Urinary bladder (tissue), 4 donors: ENCODE measurements around the gene CNOT11. TPM values are rescaled to one million over a fixed set of nuclear protein-coding genes. Genes with fewer than 3 reads are reported as not detected.
"Not testable (repeated sequence)": the region's sequence is repeated elsewhere in the genome, so short reads cannot be mapped to it uniquely, and the experiment has no call there.

Experiments used
- DNase-seq: peaks from one replicate; pipeline ENCODE4 v3.0.0-alpha.2; 2015; ENCODE audit errors: extremely low spot score
- H3K27ac ChIP-seq: one replicate; pipeline ENCODE4 v1.5.1; 2013; ENCODE audit warnings: low read depth, mild to moderate bottlenecking, moderate library complexity
- H3K36me3 ChIP-seq: one replicate; pipeline ENCODE4 v1.6.1; 2013; ENCODE audit warnings: mild to moderate bottlenecking, moderate library complexity; ENCODE audit not compliant: insufficient read depth
- H3K4me1 ChIP-seq: one replicate; pipeline ENCODE4 v1.6.1; 2013; ENCODE audit warnings: mild to moderate bottlenecking, moderate library complexity; ENCODE audit not compliant: insufficient read depth
- H3K4me3 ChIP-seq: one replicate; pipeline ENCODE4 v1.5.1; 2013; ENCODE audit warnings: low read depth, low read length
- WGBS: extraction: QIAGEN DNeasy Blood & Tissue Kit; methylation state at CpG from one replicate; pipeline ENCODE4 v1.1.7; 2013; 5-methylcytosine and 5-hydroxymethylcytosine counted together
- polyA plus RNA-seq: library from polyadenylated mRNA; stranded (reverse); fragments of 200-250 nt; gene quantifications from one replicate; pipeline ENCODE4 v1.2.3, GENCODE V29; 2013
- total RNA-seq: library from RNA; depleted of rRNA; stranded (reverse); fragments of >200 nt; gene quantifications from one replicate; pipeline ENCODE4 v1.2.3, GENCODE V29; 2014
- donor health status: healthy with polysubstance abuse.
- donor health status: healthy.

CNOT11 gene
- 21.8 TPM for total RNA-seq
- 23.1 TPM for polyA plus RNA-seq

GRCh38 chr2:101252408-101253012 lies at the start of gene CNOT11:
Gene CNOT11, plus strand, starts transcription at chr2:101252886. Its CDS starts 79 bp downstream, at chr2:101252965.
- peak; percentile 97 for DNase-seq
- WGBS: under 1% methylated on average over 63 of the region's 63 CpGs
- H3K36me3 ChIP-seq: no peaks in the 10 kb centered on the region
- H3K4me1 ChIP-seq: peaks cover 4% of the 10 kb centered on the region
- peak within 1 kb of the TSS; percentile 85 for H3K27ac ChIP-seq
- peak within 1 kb of the TSS; percentile 90 for H3K4me3 ChIP-seq

- DNase-seq: no peak
- Histone ChIP-seq H3K4me1 (no peaks in the 10 kb centered on the region), H3K27ac (no peak overlapping the region), H3K36me3 (no peaks in the 10 kb centered on the region), H3K4me3 (no peak overlapping the region)
- 92% methylated on average over 4 of the region's 4 CpGs for WGBS
These were observed 48.1 kb upstream of the CNOT11 start for GRCh38 chr2:101204400-101205115.

- Histone ChIP-seq H3K4me3 (no peak overlapping the region), H3K4me1 (no peaks in the 10 kb centered on the region), H3K36me3 (no peaks in the 10 kb centered on the region), H3K27ac (no peak overlapping the region)
- 50% methylated on average over 15 of the region's 15 CpGs for WGBS
- DNase-seq: peak; percentile 54
These were observed 46.9 kb upstream of the CNOT11 start for GRCh38 chr2:101205521-101206479.

DNA sequence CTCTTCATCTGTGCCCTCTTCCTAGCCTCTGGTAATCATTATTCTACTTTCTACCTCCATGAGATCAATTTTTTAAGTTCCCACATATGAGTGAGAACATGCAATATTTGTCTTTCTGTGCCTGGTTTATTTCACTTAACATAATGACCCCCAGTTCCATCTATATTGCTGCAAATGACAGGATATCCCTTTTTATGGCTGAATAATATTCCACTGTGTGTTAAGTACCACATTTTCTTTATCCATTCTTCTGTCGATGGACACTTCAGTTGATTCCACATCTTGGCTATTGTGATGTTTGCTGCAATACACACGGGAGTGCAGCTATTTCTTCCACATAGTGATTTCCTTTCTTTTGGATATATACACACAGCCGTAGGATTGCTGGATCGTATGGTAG lies 43.9 kb upstream of the CNOT11 start:
- no peak for DNase-seq
- H3K4me1 ChIP-seq: no peaks in the 10 kb centered on the region
- 71% methylated on average over 4 of the region's 4 CpGs for WGBS
- H3K4me3 ChIP-seq: no peak overlapping the region
- no peaks in the 10 kb centered on the region for H3K36me3 ChIP-seq
- no peak overlapping the region for H3K27ac ChIP-seq

DNA sequence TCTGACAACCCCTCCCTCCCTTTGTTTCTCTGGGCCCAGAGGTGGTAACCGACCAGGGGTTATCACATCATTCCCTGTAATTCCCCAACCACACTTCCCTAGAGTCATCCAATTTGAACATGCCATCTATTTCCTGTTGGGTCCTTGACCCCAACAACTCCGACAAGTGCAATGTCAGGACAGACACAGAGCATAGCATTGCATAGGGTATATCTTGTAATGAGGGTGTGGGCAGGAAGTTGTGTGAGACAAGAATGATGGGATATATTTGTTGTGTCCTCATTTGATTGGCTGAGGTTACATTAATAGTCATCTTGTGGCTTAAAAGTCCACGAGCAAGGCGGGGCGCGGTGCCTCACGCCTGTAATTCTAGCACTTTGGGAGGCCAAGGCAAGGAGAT lies 33.4 kb upstream of the CNOT11 start:
- DNase-seq: no peak
- Histone ChIP-seq H3K27ac (no peak overlapping the region), H3K4me3 (no peak overlapping the region), H3K4me1 (no peaks in the 10 kb centered on the region), H3K36me3 (no peaks in the 10 kb centered on the region)
- WGBS: 88% methylated on average over 7 of the region's 7 CpGs

DNA sequence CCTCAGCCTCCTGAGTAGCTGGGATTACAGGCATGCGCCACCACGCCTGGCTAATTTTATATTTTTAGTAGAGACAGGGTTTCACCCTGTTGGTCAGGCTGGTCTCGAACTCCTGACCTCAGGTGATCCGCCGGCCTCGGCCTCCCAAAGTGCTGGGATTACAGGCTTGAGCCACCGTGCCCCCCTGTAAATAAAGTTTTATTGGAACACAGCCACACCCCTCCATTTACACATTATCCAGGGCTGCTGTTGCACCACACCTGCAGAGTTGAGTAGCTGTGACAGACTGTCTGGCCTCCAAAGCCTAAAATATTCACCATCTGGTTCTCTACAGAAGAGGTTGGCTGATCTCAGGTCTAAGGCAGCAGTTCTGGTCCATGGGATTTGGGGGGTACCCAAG lies 32.6 kb upstream of the CNOT11 start:
- H3K4me3 ChIP-seq, H3K27ac ChIP-seq, H3K36me3 ChIP-seq, DNase-seq, H3K4me1 ChIP-seq: not testable (repeated sequence)
- 87% methylated on average over 7 of the region's 7 CpGs for WGBS

DNA sequence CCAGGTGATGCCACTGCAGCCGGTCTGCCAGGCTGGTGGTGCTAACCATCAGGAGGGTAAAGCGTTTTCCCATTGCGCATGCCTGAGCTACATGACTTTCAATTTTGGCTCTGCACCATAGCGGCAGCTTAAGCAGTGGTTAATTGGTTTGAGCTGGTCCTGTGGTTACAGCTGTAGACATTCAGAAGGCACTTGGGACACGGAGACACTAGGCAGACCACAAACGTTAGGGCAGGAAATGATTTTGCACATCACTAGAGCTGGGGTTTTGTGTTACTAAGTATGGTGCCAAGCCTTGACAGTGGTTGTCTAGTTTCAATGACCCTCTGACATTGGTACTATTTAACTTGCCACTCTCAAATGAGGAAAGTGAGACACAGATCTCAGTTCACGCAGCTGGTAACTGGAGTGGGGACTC lies 28.9 kb upstream of the CNOT11 start:
- H3K27ac ChIP-seq: no peak overlapping the region
- 69% methylated on average over 7 of the region's 7 CpGs for WGBS

GRCh38 chr2:101230541-101231001 lies 22.1 kb upstream of the CNOT11 start:
- no peaks in the 10 kb centered on the region for H3K4me1 ChIP-seq
- no peak overlapping the region for H3K4me3 ChIP-seq
- no peak for DNase-seq
- WGBS: 62% methylated on average over 2 of the region's 2 CpGs
- no peak overlapping the region for H3K27ac ChIP-seq
- no peaks in the 10 kb centered on the region for H3K36me3 ChIP-seq

More for the DNA sequence above, 28.9 kb upstream of the CNOT11 start:
- Histone ChIP-seq H3K36me3 (no peaks in the 10 kb centered on the region), H3K4me1 (no peaks in the 10 kb centered on the region), H3K4me3 (no peak overlapping the region)
- no peak for DNase-seq

GRCh38 chr2:101231240-101231639 lies 21.4 kb upstream of the CNOT11 start:
- no peaks in the 10 kb centered on the region for H3K4me1 ChIP-seq
- no peak for DNase-seq
- H3K36me3 ChIP-seq: no peaks in the 10 kb centered on the region
- no peak overlapping the region for H3K4me3 ChIP-seq
- H3K27ac ChIP-seq: no peak overlapping the region
- 97% methylated on average over 1 of the region's 1 CpG for WGBS

DNA sequence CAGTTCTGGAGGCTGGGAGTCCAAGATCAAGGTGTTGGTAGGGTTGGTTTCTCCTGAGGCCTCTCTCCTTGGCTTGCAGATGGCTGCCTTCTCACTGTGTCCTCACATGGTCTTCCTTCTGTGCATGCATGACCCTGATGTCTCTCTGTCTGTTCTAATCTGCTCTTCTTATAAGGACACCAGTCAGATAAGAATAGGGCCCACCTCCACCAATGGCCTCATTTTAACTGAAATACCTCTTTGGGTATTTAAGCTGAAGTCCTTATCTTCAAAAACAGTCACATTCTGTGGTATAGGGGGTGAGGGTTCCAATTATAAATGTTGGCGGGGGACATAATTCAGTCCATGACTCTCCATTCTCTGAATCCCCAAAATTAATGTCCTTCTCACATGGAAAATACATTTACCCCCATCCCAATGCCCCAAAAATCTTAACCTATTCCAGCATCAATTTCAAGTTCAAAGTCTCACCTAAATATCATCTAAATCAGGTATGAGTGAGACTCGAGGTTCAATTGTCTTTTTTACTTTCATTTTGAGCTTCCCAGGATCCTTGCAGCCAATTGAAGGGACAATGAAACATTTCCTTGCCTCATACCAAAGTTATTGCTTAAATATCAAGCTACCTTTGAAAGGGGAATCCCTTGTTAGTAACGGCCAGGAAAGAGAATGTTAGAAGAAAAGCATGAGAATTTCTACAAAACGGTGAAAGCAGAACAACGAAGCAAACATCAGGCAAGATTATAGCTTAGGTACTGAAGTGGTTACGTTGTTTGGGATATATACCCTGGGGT lies 20.6 kb upstream of the CNOT11 start:
- 94% methylated on average over 6 of the region's 6 CpGs for WGBS
- H3K36me3 ChIP-seq: no peaks in the 10 kb centered on the region
- no peak for DNase-seq
- no peak overlapping the region for H3K27ac ChIP-seq
- H3K4me1 ChIP-seq: no peaks in the 10 kb centered on the region
- no peak overlapping the region for H3K4me3 ChIP-seq

DNA sequence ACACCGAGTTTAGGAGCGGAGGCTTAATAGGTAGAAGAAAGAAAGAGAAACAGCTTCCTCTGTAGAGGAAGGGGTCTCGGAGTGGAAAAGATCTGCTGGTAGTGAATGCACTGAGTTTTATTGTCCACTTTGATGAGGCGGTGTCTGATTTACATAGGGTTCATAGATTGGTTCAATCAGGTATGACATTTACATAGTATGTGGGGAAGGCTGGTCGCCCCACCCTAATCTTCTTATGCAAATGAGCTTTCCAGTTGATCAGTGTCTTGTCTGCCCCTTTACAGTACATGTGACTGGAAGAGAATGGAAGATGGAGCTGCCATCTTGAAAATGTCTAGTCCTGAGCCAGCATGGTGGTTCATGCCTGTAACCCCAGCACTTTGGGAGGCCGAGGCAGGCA lies 19.9 kb upstream of the CNOT11 start:
- H3K4me3 ChIP-seq: no peak overlapping the region
- H3K36me3 ChIP-seq: no peaks in the 10 kb centered on the region
- DNase-seq: no peak
- no peak overlapping the region for H3K27ac ChIP-seq
- H3K4me1 ChIP-seq: no peaks in the 10 kb centered on the region
- 95% methylated on average over 6 of the region's 6 CpGs for WGBS

DNA sequence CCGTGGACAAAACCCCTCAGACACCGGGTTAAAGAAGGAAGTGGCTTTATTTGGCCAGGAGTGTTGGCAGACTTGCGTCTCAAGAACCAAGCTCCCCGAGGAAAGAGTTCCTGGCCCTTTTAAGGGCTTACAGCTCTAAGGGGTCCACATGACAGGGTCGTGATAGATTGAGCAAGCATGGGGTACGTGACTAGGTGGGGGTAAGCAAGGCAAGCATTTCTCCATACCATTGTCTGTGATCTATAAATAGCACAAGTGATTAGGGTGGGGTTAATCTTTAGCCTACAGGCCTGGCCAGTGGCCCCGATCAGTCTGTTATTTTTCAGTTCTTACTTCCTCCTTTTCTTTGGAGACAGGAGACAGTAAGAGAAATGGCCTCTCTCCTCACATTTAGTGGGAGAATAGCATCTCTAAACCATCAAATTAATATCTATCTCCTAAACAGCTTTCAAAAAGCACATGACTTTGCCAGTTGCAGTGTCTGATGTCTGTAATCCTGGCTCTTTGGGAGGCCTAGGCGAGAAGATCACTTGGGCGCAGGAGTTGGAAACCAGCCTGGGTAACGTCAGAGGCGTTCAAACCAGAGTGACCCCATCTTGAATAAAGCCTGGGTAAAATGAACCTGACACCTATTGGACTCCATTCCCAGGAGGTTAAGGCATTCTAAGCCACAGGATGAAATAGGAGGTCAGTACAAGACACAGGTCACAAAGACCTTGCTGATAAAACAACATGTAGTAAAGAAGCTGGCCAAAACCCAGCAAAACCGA lies 18.3 kb upstream of the CNOT11 start:
- no peaks in the 10 kb centered on the region for H3K4me1 ChIP-seq
- DNase-seq: no peak
- H3K4me3 ChIP-seq: no peak overlapping the region
- 72% methylated on average over 12 of the region's 12 CpGs for WGBS
- H3K36me3 ChIP-seq: no peaks in the 10 kb centered on the region
- no peak overlapping the region for H3K27ac ChIP-seq
